Measurements from ENCODE around the gene RPGRIP1.

RPGRIP1 gene

DNA sequence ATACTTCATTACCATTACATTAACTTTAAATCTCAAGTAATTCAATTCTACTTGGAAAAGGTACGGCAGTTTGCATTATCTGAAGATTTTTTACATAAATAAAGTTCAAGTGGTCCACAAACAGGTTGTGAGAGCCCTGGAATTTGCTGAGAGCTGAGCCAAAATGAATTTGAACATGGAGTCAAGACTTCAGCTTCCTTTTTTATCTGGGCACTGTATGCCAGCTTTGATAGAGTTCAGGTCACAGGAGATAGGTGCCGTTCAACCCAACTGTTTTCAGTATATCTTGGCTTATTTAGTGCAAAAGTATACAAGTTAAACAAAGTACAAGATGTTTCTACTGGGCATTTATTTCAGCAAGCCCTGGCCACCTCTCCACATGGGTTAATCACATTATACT lies 39.5 kb upstream of the RPGRIP1 start:
- TF ChIP-seq CTCF (conservative IDR thresholded peaks at IDR 0.05; ENCODE audit: low read length) = no peak
- no peak overlapping the region for H3K4me3 ChIP-seq (ENCODE audit: low read length)
- no peak for DNase-seq (ENCODE audit: low read depth)

GRCh38 chr14:21241218-21241819 lies 38.6 kb upstream of the RPGRIP1 start:
- H3K4me3 ChIP-seq (ENCODE audit: low read length) = no peak overlapping the region
- TF ChIP-seq CTCF (conservative IDR thresholded peaks at IDR 0.05; ENCODE audit: low read length) = peak; percentile 55
- peak; percentile 58 for DNase-seq (ENCODE audit: low read depth)

DNA sequence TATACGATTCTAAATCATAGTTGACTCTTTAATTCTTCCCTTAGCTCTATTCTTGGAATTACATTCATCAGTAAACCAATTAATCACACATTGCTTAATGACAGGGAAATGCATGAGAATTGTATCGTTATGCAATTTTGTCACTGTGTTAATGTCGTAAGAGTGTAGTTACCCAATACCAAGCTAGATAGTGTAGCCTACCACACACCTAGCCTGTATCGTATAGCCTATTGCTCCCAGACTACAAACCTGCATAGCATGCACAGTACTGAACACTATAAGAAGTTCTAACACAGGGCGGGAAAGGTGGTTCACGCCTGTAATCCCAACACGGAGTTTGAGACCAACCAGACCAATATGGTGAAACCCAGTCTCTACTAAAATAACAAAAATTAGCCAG lies 35.3 kb upstream of the RPGRIP1 start:
- DNase-seq (ENCODE audit: low read depth) = peak; percentile 48
- TF ChIP-seq CTCF (conservative IDR thresholded peaks at IDR 0.05; ENCODE audit: low read length) = no peak
- H3K4me3 ChIP-seq (ENCODE audit: low read length) = no peak overlapping the region

DNA sequence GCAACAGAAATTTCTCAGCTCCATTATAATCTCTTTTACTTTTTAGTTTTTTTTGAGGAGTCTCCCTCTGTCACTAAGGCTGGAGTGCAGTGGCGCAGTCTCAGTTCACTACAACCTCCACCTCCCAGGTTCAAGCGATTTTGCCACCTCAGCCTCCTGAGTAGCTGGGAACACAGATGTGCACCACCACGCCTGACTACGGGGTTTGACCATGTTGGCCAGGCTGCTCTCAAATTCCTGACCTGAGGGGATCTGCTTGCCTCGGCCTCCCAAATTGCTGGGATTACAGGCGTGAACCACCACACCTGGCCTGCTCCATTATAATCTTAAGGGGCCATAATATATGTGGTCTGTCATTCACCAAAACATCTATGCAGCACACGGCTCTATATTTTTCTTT lies 34.1 kb upstream of the RPGRIP1 start:
- TF ChIP-seq CTCF (conservative IDR thresholded peaks at IDR 0.05; ENCODE audit: low read length) = no peak
- no peak for DNase-seq (ENCODE audit: low read depth)
- no peak overlapping the region for H3K4me3 ChIP-seq (ENCODE audit: low read length)

- no peak overlapping the region for H3K4me3 ChIP-seq (ENCODE audit: low read length)
- TF ChIP-seq CTCF (conservative IDR thresholded peaks at IDR 0.05; ENCODE audit: low read length) = no peak
- DNase-seq (ENCODE audit: low read depth) = no peak
These were observed 31.5 kb upstream of the RPGRIP1 start for GRCh38 chr14:21248338-21248737.

DNA sequence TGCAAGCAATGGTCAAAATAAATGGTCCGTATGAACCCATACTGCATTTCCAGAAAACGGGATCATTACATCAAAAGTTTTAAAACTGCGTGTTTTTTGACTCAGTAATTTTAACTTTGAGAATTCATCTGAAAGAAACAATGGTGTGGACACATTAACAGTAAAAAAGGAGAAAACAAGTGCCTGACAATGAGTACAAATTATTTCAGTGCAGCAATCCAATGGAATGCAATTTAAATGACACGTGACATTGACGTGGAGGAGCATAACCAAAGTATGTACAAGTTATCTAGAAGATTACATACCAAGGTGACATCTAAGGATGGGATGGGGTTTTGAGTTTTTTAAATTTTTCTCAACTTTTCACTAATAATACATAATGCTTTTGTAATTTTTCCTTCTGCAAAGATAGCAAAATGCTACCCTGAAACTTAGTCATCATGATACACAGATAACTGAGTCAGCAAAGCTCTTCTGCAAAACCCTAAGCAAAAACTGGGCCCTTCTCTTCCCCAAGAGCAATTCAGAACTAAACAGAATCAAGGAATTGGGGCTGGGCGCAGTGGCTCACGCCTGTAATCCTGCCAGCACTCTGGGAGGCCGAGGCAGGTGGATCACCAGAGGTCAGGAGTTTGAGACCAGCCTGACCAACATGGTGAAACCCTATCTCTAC lies 31.0 kb upstream of the RPGRIP1 start:
- no peak for TF ChIP-seq CTCF (conservative IDR thresholded peaks at IDR 0.05; ENCODE audit: low read length)
- DNase-seq (ENCODE audit: low read depth) = no peak
- no peak overlapping the region for H3K4me3 ChIP-seq (ENCODE audit: low read length)

DNA sequence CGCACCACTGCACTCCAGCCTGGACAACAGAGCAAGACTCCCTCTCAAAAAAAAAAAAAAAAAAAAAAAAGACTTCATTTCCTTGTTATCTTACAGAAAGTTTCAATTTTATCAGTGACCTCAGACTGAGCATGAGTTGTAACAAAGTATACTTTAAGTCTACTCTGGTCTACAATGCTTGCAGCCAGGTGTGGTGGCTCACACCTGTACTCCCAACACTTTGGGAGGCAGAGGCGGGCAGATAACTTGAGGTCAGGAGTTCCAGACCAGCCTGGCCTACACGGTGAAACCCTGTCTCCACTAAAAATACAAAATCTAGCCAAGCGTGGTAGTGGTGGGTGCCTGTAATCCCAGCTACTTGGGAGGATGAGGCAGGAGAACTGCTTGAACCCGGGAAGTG lies 28.7 kb upstream of the RPGRIP1 start:
- DNase-seq (ENCODE audit: low read depth) = no peak
- H3K4me3 ChIP-seq (ENCODE audit: low read length) = no peak overlapping the region
- no peak for TF ChIP-seq CTCF (conservative IDR thresholded peaks at IDR 0.05; ENCODE audit: low read length)

Data from AG10803 (cell line).